ENCODE results near the gene SIGLEC14.
"Not testable (repeated sequence)": the region's sequence is repeated elsewhere in the genome, so short reads cannot be mapped to it uniquely, and the experiment has no call there.

SIGLEC14 gene

GRCh38 chr19:51640386-51640785 lies 6.2 kb downstream of the SIGLEC14 start:
- TF ChIP-seq TCF12 (IDR thresholded peaks at IDR 0.05; ENCODE audit: low read depth) (no peak), TEAD4 (IDR thresholded peaks at IDR 0.05) (no peak), ZBTB7A (IDR thresholded peaks at IDR 0.05; ENCODE audit: low read depth) (no peak), EP300 (IDR thresholded peaks at IDR 0.05; ENCODE audit: borderline replicate concordance) (no peak), CREB1 (IDR thresholded peaks at IDR 0.05; ENCODE audit: low read depth) (no peak), TAF1 (IDR thresholded peaks at IDR 0.05; ENCODE audit: low read depth) (no peak)
- TF ChIP-seq, protein P1, sequence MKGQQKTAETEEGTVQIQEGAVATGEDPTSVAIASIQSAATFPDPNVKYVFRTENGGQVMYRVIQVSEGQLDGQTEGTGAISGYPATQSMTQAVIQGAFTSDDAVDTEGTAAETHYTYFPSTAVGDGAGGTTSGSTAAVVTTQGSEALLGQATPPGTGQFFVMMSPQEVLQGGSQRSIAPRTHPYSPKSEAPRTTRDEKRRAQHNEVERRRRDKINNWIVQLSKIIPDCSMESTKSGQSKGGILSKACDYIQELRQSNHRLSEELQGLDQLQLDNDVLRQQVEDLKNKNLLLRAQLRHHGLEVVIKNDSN (IDR thresholded peaks at IDR 0.05), result no peak

- no peak for TF ChIP-seq CEBPB (IDR thresholded peaks at IDR 0.05)
- TF ChIP-seq EGR1 (IDR thresholded peaks at IDR 0.05), result no peak
- TF ChIP-seq TEAD4 (IDR thresholded peaks at IDR 0.05), result no peak
- TF ChIP-seq, protein P2, sequence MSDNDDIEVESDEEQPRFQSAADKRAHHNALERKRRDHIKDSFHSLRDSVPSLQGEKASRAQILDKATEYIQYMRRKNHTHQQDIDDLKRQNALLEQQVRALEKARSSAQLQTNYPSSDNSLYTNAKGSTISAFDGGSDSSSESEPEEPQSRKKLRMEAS (IDR thresholded peaks at IDR 0.05), result no peak
- TF ChIP-seq, protein P3, sequence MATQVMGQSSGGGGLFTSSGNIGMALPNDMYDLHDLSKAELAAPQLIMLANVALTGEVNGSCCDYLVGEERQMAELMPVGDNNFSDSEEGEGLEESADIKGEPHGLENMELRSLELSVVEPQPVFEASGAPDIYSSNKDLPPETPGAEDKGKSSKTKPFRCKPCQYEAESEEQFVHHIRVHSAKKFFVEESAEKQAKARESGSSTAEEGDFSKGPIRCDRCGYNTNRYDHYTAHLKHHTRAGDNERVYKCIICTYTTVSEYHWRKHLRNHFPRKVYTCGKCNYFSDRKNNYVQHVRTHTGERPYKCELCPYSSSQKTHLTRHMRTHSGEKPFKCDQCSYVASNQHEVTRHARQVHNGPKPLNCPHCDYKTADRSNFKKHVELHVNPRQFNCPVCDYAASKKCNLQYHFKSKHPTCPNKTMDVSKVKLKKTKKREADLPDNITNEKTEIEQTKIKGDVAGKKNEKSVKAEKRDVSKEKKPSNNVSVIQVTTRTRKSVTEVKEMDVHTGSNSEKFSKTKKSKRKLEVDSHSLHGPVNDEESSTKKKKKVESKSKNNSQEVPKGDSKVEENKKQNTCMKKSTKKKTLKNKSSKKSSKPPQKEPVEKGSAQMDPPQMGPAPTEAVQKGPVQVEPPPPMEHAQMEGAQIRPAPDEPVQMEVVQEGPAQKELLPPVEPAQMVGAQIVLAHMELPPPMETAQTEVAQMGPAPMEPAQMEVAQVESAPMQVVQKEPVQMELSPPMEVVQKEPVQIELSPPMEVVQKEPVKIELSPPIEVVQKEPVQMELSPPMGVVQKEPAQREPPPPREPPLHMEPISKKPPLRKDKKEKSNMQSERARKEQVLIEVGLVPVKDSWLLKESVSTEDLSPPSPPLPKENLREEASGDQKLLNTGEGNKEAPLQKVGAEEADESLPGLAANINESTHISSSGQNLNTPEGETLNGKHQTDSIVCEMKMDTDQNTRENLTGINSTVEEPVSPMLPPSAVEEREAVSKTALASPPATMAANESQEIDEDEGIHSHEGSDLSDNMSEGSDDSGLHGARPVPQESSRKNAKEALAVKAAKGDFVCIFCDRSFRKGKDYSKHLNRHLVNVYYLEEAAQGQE (IDR thresholded peaks at IDR 0.05; ENCODE audit: low read depth), result no peak
- no peak for TF ChIP-seq EP300 (IDR thresholded peaks at IDR 0.05; ENCODE audit: borderline replicate concordance)
- TF ChIP-seq CREB1 (IDR thresholded peaks at IDR 0.05; ENCODE audit: low read depth), result no peak
- TF ChIP-seq ZBTB7A (IDR thresholded peaks at IDR 0.05; ENCODE audit: low read depth), result no peak
- no peak for TF ChIP-seq TCF12 (IDR thresholded peaks at IDR 0.05; ENCODE audit: low read depth)
- TF ChIP-seq TAF1 (IDR thresholded peaks at IDR 0.05; ENCODE audit: low read depth), result no peak
Observed at GRCh38 chr19:51639916-51640315, 6.7 kb downstream of the SIGLEC14 start.

- TF ChIP-seq CREB1 (IDR thresholded peaks at IDR 0.05; ENCODE audit: low read depth) (no peak), TCF12 (IDR thresholded peaks at IDR 0.05; ENCODE audit: low read depth) (no peak), FOXM1 (IDR thresholded peaks at IDR 0.05; ENCODE audit: borderline replicate concordance, low read depth) (no peak), EP300 (IDR thresholded peaks at IDR 0.05; ENCODE audit: borderline replicate concordance) (no peak), TAF1 (IDR thresholded peaks at IDR 0.05; ENCODE audit: low read depth) (no peak), EGR1 (IDR thresholded peaks at IDR 0.05) (no peak), TEAD4 (IDR thresholded peaks at IDR 0.05) (no peak), ZBTB7A (IDR thresholded peaks at IDR 0.05; ENCODE audit: low read depth) (no peak)
- TF ChIP-seq, protein P2 (IDR thresholded peaks at IDR 0.05), result no peak
Observed at GRCh38 chr19:51637362-51637978, 9.2 kb downstream of the SIGLEC14 start.

DNA sequence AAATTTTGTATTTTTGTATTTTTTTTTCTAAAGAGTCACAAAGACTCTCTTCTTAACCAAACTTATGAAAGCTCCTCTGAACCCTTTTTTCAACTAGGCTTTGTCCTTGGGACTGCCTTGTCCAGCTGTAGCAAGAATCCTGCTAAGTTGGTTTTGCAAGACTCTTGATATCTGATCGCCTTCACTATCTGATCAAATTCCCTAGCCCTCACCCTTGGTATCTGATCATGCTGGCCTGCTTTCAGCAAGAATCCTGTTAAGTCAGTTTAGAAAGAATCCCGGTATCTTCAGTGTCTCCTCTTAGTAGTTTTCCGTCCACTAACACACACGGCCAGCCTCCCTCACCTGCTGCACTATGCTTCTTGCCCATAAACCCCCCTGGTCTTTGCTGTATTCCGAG lies 14.5 kb downstream of the SIGLEC14 start:
- TF ChIP-seq FOXM1 (IDR thresholded peaks at IDR 0.05; ENCODE audit: borderline replicate concordance, low read depth), result no peak
- TF ChIP-seq, protein P2 (IDR thresholded peaks at IDR 0.05), result no peak
- no peak for TF ChIP-seq TAF1 (IDR thresholded peaks at IDR 0.05; ENCODE audit: low read depth)
- no peak for TF ChIP-seq EP300 (IDR thresholded peaks at IDR 0.05; ENCODE audit: borderline replicate concordance)
- no peak for TF ChIP-seq RAD21 (IDR thresholded peaks at IDR 0.05; ENCODE audit: low read depth)
- TF ChIP-seq, protein P3 (IDR thresholded peaks at IDR 0.05; ENCODE audit: low read depth), result no peak
- TF ChIP-seq ZBTB7A (IDR thresholded peaks at IDR 0.05; ENCODE audit: low read depth), result no peak

DNA sequence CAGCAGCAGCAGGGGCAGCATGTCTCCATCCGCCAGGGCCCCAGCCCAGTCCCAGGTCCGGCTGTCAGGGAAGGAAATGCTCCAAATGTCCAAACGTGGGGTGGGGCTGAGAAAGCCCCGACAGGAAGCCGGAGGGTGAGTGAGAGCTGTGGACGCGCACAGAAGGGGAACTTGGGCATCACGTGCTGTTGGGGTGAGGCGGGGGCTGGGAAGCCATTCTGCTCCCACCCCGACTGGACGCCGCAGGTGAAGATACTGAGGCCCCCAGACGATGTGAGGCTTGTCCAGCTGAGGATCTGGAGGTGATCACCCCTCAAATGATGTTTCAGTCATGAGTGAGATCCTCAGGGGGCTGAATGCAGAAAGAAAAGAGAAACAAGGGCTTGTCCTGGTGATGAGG lies 16.3 kb downstream of the SIGLEC14 start, which contains the start of gene SIGLEC5:
TSS of gene SIGLEC5 (minus strand) at position 87 of the 400 bp plus-strand sequence. CDS start at position 21, 66 bp downstream.
- TF ChIP-seq CEBPB (IDR thresholded peaks at IDR 0.05); TAF1 (IDR thresholded peaks at IDR 0.05; ENCODE audit: low read depth); EP300 (IDR thresholded peaks at IDR 0.05; ENCODE audit: borderline replicate concordance): not testable (repeated sequence)

GRCh38 chr19:51628153-51628939 lies 18.3 kb downstream of the SIGLEC14 start:
- TF ChIP-seq CREB1 (IDR thresholded peaks at IDR 0.05; ENCODE audit: low read depth), result no peak
- TF ChIP-seq, protein P1 (IDR thresholded peaks at IDR 0.05), result no peak
- TF ChIP-seq, protein P2 (IDR thresholded peaks at IDR 0.05), result no peak
- no peak for TF ChIP-seq NFIC (IDR thresholded peaks at IDR 0.05)
- no peak for TF ChIP-seq TCF12 (IDR thresholded peaks at IDR 0.05; ENCODE audit: low read depth)
- no peak for TF ChIP-seq TAF1 (IDR thresholded peaks at IDR 0.05; ENCODE audit: low read depth)
- no peak for TF ChIP-seq CEBPB (IDR thresholded peaks at IDR 0.05)
- TF ChIP-seq EGR1 (IDR thresholded peaks at IDR 0.05), result no peak
- no peak for TF ChIP-seq RAD21 (IDR thresholded peaks at IDR 0.05; ENCODE audit: low read depth)
- no peak for TF ChIP-seq TEAD4 (IDR thresholded peaks at IDR 0.05)
- no peak for TF ChIP-seq YY1 (IDR thresholded peaks at IDR 0.05; ENCODE audit: low read depth)
- TF ChIP-seq FOXM1 (IDR thresholded peaks at IDR 0.05; ENCODE audit: borderline replicate concordance, low read depth), result no peak
- TF ChIP-seq, protein P3 (IDR thresholded peaks at IDR 0.05; ENCODE audit: low read depth), result no peak
- TF ChIP-seq EP300 (IDR thresholded peaks at IDR 0.05; ENCODE audit: borderline replicate concordance), result no peak
- TF ChIP-seq ZBTB7A (IDR thresholded peaks at IDR 0.05; ENCODE audit: low read depth), result no peak

Measured in Ishikawa (cell line).